ENCODE data around the gene HSPA12B. TPM values are rescaled to one million over a fixed set of nuclear protein-coding genes. Genes with fewer than 3 reads are reported as not detected.

Gene HSPA12B
- total RNA-seq, 1 donor from 2014 or later = not detected

DNA sequence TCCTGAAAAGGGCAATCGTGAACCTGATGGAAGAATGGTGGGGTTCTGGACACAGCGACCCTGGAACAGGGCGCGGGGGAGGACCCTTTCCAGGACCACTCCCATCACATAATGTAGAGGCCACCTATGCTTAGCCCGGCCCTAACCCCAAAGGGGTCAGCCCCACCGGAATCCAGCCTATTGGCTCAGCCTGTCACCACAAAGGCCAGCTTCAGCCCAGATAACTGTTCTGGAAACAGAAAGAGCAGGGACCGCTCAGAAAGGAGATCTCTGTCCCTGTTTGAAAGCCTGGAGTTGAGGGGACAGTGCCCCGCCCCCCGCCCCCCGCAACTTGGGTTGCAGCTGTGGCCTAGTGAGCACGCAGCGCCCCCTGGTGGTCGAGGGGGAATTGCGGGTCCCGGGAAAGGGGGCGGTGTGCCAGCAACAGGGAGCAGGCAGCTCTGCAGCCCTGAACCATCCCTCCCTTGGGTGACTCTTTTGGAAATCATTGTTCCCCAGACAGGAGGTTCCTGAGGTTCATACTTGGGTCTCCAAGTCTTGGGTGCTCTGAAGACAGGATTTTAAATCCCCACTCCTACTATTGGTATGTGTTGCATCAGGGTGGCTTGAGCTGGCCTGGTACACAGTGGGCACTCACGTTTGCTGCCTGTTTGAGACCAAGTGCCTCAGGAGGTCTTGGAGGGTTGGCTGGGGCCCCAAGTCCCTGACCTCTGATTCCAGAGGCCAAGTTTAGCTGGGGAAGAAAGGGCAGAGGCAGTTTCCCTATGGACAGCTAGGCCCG lies 21.6 kb upstream of the HSPA12B start:
- no peak overlapping the region for H3K4me3 Mint-ChIP-seq (ENCODE audit: unreplicated experiment)
- peak; percentile 97 for TF ChIP-seq CTCF (IDR thresholded peaks at IDR 0.05)
- DNase-seq (ENCODE audit: extremely low spot score, unreplicated experiment) = no peak
- H3K9me3 Mint-ChIP-seq (ENCODE audit: unreplicated experiment) = no peaks in the 10 kb centered on the region
- H3K27me3 Mint-ChIP-seq (ENCODE audit: unreplicated experiment) = no peaks in the 10 kb centered on the region
- H3K4me1 Mint-ChIP-seq (ENCODE audit: unreplicated experiment) = peaks cover 24% of the 10 kb centered on the region
- H3K27ac Mint-ChIP-seq (ENCODE audit: unreplicated experiment) = no peak overlapping the region
- no peaks in the 10 kb centered on the region for H3K36me3 Mint-ChIP-seq (ENCODE audit: unreplicated experiment)

DNA sequence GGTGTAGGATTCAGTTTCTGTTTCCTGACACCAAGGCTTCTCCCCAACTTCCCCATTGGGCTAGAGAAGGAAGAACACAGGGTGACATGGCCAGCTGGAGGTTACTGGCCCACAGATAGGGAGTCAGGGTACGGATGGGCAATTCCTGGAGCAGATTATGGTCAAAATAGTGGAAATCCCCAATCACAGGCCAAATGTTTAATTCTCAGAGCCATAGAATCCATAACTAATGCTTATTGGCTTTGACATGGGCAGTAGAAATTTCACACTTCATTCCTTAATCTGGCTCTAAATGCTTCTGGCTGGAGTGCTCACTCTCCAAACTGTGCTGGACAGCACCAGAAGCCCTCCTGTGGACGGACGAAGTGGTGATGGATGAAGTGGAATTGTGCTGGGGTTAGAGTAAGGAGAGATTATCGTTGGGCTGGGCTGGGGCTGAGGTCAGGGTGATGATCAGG lies 21.0 kb upstream of the HSPA12B start:
- H3K4me1 Mint-ChIP-seq (ENCODE audit: unreplicated experiment) = peaks cover 24% of the 10 kb centered on the region
- no peaks in the 10 kb centered on the region for H3K9me3 Mint-ChIP-seq (ENCODE audit: unreplicated experiment)
- H3K27ac Mint-ChIP-seq (ENCODE audit: unreplicated experiment) = no peak overlapping the region
- DNase-seq (ENCODE audit: extremely low spot score, unreplicated experiment) = no peak
- no peak overlapping the region for H3K4me3 Mint-ChIP-seq (ENCODE audit: unreplicated experiment)
- no peaks in the 10 kb centered on the region for H3K36me3 Mint-ChIP-seq (ENCODE audit: unreplicated experiment)
- no peaks in the 10 kb centered on the region for H3K27me3 Mint-ChIP-seq (ENCODE audit: unreplicated experiment)
- no peak for TF ChIP-seq CTCF (IDR thresholded peaks at IDR 0.05)

- Mint-ChIP-seq H3K4me3 (ENCODE audit: unreplicated experiment) (no peak within 1 kb of the TSS), H3K9me3 (ENCODE audit: unreplicated experiment) (no peaks in the 10 kb centered on the region), H3K27me3 (ENCODE audit: unreplicated experiment) (no peaks in the 10 kb centered on the region), H3K4me1 (ENCODE audit: unreplicated experiment) (peaks cover 16% of the 10 kb centered on the region), H3K27ac (ENCODE audit: unreplicated experiment) (no peak within 1 kb of the TSS), H3K36me3 (ENCODE audit: unreplicated experiment) (no peaks in the 10 kb centered on the region)
- TF ChIP-seq CTCF (IDR thresholded peaks at IDR 0.05) = no peak
- DNase-seq (ENCODE audit: extremely low spot score, unreplicated experiment) = no peak
These were observed 20.1 kb upstream of the HSPA12B start, which contains the start of gene SIGLEC1 for GRCh38 chr20:3712279-3712873. TSS of gene SIGLEC1 (minus strand) at chr20:3712600. CDS start at chr20:3707128, 5,472 bp downstream.

DNA sequence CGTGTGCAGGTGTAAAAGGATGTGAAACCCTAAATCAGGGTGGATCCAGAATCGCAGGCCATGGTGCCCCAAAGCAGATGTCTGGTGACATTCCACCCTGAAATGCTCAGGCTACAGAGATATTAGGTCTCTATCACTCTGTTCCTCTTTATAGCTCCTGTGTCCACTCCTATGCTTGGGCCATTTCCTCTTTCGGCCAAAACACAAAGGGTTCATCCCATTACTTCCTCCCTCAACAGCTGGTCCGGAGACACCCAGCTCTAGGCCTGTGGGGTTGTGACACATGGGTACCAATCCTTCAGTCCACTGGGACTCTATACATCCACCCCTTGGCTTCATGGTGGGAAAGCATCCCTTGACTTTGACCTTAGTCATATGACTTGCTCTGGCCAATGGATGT lies 18.4 kb upstream of the HSPA12B start:
- TF ChIP-seq CTCF (IDR thresholded peaks at IDR 0.05) = no peak
- no peak for DNase-seq (ENCODE audit: extremely low spot score, unreplicated experiment)
- Mint-ChIP-seq H3K27me3 (ENCODE audit: unreplicated experiment) (peaks cover 2% of the 10 kb centered on the region), H3K4me3 (ENCODE audit: unreplicated experiment) (no peak overlapping the region), H3K4me1 (ENCODE audit: unreplicated experiment) (peaks cover 11% of the 10 kb centered on the region), H3K36me3 (ENCODE audit: unreplicated experiment) (no peaks in the 10 kb centered on the region), H3K27ac (ENCODE audit: unreplicated experiment) (no peak overlapping the region), H3K9me3 (ENCODE audit: unreplicated experiment) (no peaks in the 10 kb centered on the region)

- no peak for DNase-seq (ENCODE audit: extremely low spot score, unreplicated experiment)
- H3K27me3 Mint-ChIP-seq (ENCODE audit: unreplicated experiment) = peaks cover 20% of the 10 kb centered on the region
- no peaks in the 10 kb centered on the region for H3K36me3 Mint-ChIP-seq (ENCODE audit: unreplicated experiment)
- no peak overlapping the region for H3K27ac Mint-ChIP-seq (ENCODE audit: unreplicated experiment)
- peak; percentile 77 for TF ChIP-seq CTCF (IDR thresholded peaks at IDR 0.05)
- no peaks in the 10 kb centered on the region for H3K4me1 Mint-ChIP-seq (ENCODE audit: unreplicated experiment)
- H3K9me3 Mint-ChIP-seq (ENCODE audit: unreplicated experiment) = no peaks in the 10 kb centered on the region
- H3K4me3 Mint-ChIP-seq (ENCODE audit: unreplicated experiment) = no peak overlapping the region
These were observed 16.2 kb upstream of the HSPA12B start for GRCh38 chr20:3716195-3716834.

All from osteocyte (in vitro differentiated cells).